H1 (cell line): Measurements from ENCODE around the gene PLLP.

Source experiments
- BCL11A ChIP-seq, 2 experiments: IDR thresholded peaks; one replicate each; pipeline ENCODE4 v1.6.1; 2011; ENCODE audit warnings: low read depth in 2 of 2, low read length in 2 of 2, mild to moderate bottlenecking in 2 of 2
- CBX5 ChIP-seq: fragments of 300-800, 300-1000 bp; sonication (generic); IDR thresholded peaks from 2 replicates; pipeline ENCODE4 v1.7.1; 2016; ENCODE audit warnings: antibody characterized with exemption, low read length, low read depth
- CEBPB ChIP-seq: IDR thresholded peaks from 2 replicates; pipeline ENCODE4 v1.6.1; 2012; ENCODE audit warnings: low read depth, low read length
- EP300 ChIP-seq, 2 experiments: IDR thresholded peaks; 1 replicate in 1 of 2; 2 replicates in 1 of 2; pipeline ENCODE4 v1.6.1; 2011 to 2012; ENCODE audit warnings: low read depth in 2 of 2, low read length in 2 of 2, mild to moderate bottlenecking in 2 of 2, borderline replicate concordance in 1 of 2, inconsistent platforms in 1 of 2, moderate library complexity in 1 of 2
- FOSL1 ChIP-seq: IDR thresholded peaks from 2 replicates; pipeline ENCODE4 v1.6.1; 2011; ENCODE audit warnings: mild to moderate bottlenecking, low read depth, low read length, moderate library complexity; ENCODE audit not compliant: insufficient read depth
- HDAC2 ChIP-seq, 2 experiments: fragments of 300-600 bp in 1 of 2; sonication (generic) in 1 of 2; IDR thresholded peaks; 2 replicates each; pipeline ENCODE4 v1.6.1; 2011 to 2012; ENCODE audit warnings: low read depth in 2 of 2, low read length in 2 of 2, mild to moderate bottlenecking in 2 of 2, moderate library complexity in 2 of 2, borderline replicate concordance in 1 of 2, inconsistent platforms in 1 of 2
- RFX5 ChIP-seq: IDR thresholded peaks from 2 replicates; pipeline ENCODE4 v1.6.1; 2011; ENCODE audit warnings: low read depth, low read length, improper control_type of control experiment, borderline replicate concordance
- TEAD4 ChIP-seq: IDR thresholded peaks from 2 replicates; pipeline ENCODE4 v1.6.1; 2012; ENCODE audit warnings: low read depth, low read length, inconsistent platforms, mixed read lengths
- ZNF274 ChIP-seq: IDR thresholded peaks from 2 replicates; pipeline ENCODE4 v1.7.0; 2012; ENCODE audit warnings: low read length, borderline replicate concordance; ENCODE audit errors: extremely low read depth
- TF ChIP-seq, protein P1 (sequence below), 3 experiments: IDR thresholded peaks; 1 replicate in 2 of 3; 2 replicates in 1 of 3; pipeline versions ENCODE4 v1.5.1 to v1.6.1; 2011; ENCODE audit warnings: low read length in 3 of 3, mild to moderate bottlenecking in 3 of 3, inconsistent platforms in 2 of 3, low read depth in 1 of 3, moderate library complexity in 1 of 3; ENCODE audit not compliant: insufficient read depth in 1 of 3; ENCODE audit errors: control extremely low read depth in 1 of 3

DNA sequence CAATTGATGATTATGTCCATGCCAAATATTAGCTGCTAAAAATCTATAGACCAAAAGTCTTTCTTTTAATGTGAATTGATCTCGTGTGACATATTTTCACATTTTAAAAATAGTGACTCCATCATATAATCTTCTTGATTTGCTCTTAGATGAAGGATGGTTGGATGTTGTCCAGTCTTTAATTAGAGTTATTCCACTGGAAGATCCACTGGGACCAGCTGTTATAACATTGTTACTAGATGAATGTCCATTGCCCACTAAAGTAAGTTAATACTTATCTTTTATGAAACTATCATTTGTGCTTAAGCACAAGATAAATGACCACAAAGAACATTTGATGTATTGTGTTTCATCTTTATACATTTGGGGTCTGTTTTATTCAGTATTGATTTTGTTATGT, 75.5 kb downstream of the PLLP start:
- TF ChIP-seq ZNF274, result no peak
- TF ChIP-seq FOSL1, result no peak
- no peak for TF ChIP-seq CEBPB
- TF ChIP-seq, protein P1, sequence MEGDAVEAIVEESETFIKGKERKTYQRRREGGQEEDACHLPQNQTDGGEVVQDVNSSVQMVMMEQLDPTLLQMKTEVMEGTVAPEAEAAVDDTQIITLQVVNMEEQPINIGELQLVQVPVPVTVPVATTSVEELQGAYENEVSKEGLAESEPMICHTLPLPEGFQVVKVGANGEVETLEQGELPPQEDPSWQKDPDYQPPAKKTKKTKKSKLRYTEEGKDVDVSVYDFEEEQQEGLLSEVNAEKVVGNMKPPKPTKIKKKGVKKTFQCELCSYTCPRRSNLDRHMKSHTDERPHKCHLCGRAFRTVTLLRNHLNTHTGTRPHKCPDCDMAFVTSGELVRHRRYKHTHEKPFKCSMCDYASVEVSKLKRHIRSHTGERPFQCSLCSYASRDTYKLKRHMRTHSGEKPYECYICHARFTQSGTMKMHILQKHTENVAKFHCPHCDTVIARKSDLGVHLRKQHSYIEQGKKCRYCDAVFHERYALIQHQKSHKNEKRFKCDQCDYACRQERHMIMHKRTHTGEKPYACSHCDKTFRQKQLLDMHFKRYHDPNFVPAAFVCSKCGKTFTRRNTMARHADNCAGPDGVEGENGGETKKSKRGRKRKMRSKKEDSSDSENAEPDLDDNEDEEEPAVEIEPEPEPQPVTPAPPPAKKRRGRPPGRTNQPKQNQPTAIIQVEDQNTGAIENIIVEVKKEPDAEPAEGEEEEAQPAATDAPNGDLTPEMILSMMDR (IDR thresholded peaks at IDR 0.05; ENCODE audit: control extremely low read depth in 1 of 3, insufficient read depth in 1 of 3, low read depth in 1 of 3, low read length in 3 of 3), result no peak
- no peak for TF ChIP-seq BCL11A (IDR thresholded peaks at IDR 0.05; ENCODE audit: low read depth in 2 of 2, low read length in 2 of 2)
- no peak for TF ChIP-seq RFX5
- TF ChIP-seq EP300 (IDR thresholded peaks at IDR 0.05; ENCODE audit: borderline replicate concordance in 1 of 2, low read depth in 2 of 2, low read length in 2 of 2), result no peak
- no peak for TF ChIP-seq HDAC2 (IDR thresholded peaks at IDR 0.05; ENCODE audit: borderline replicate concordance in 1 of 2, low read depth in 2 of 2, low read length in 2 of 2)
- TF ChIP-seq CBX5, result no peak
- TF ChIP-seq TEAD4, result no peak
